ENCODE measurements around the gene PNO1.
A peak's percentile ranks its signal among the peaks of the same experiment; 100 is the strongest.

PNO1 gene

DNA sequence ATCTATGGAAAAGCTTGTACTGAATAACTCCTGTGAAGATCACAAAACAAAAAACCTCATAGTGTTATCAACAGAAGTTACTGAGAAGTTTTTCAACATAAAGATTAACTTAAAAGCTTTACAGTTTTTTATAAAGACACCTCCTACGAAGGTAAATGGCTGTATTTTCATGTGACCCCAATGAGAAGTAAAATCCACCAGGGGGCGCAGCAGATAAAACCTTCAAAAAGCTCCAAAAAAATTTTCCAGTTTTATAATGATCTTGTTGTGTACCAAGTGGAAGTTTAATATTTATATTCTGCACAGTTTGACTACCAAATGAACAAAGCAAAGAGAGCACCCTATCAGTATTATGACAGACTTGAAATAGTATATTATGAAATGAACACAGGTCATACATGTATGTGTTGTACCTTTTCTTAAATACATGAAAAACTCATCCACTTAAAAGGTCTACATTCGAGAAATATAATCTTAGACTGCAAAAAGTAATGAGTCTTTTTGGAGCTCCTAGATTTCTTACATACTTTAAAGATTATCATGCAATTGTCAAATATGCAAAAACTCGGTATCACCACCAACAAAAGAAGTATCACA, 38.5 kb downstream of the PNO1 start:
- DNase-seq, result peak; percentile 32 to 37

DNA sequence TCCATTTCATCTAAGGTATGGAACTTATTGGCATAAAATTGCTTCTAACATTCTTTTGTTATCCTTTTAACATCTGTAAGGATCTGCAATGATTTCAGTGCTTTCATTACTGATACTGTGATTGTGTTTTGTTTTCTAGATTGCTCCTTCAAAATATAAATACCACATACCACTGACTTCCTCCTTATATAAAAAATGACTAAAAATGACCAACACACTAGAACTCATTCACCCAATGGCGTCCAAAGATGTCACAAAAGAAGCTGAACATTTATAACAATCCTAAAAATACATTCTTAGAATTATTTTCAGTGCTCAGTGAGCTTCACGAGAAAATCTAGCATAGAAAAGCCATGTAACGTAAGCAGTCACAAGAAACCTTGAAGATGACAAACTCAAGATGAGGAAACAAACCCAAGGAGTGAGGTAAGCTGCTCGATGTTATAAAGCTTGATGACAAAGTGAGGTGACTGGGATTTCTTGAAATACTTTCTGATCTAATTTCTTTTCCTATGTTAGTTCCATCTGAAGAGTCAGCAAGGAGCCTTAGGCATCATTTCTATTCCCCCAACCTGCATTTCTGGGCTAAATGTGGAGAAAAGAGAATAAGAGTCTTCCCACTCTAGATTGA, 42.6 kb downstream of the PNO1 start:
- no peak for DNase-seq

DNA sequence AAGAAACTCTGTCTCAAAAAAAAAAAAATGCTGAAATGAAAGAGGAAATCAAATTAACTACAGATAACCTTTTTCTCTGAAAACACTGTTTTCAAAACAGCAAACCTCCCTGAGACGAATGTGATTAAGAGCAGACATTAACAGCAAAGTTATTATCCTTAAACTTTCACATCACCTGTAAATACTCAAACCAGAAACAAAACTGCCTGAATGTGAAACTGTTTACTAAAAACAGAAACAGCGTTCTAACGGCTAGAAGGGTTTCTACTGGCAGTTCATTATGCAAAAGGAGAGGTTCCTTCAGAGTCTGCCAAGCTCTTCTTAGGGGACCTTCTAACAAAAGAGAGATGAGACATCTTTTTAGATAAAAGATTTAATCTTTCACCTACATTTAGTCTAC, 45.9 kb downstream of the PNO1 start:
- no peak for DNase-seq

DNA sequence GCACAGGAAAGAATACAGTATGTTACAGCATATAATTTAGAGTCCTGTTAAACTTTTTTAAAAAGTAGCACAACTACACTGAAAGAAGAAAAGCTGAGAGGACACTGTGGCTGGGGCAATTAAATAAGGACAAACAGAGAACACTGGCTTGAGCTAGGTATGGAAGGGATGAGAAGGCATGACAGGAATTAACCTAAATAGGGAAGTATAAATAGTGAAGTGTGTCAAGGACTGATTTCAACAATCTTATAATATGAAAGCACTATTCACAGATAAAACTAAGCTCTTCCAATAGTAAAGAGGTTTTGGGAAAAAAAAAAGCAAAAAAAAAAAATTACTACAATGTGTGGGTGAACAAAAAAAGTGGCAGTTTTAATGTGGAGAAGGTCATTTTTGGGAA, 49.1 kb downstream of the PNO1 start:
- no peak for DNase-seq

DNA sequence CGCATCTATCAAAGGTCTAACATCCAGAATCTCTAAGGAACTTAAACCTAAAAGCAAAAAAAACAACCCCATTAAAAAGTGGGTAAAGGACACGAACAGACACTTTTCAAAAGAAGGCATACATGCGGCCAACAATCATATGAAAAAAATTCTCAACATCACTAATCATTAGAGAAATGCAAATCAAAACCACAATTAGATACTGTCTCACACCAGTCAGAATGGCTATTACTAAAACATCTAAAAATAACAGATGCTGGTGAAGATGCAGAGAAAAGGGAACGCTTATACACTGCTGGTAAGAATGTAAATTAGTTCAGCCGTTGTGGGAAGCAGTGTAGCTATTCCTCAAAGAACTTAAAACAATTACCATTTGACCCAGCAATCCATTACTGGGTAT, 56.7 kb downstream of the PNO1 start:
- no peak for DNase-seq

DNA sequence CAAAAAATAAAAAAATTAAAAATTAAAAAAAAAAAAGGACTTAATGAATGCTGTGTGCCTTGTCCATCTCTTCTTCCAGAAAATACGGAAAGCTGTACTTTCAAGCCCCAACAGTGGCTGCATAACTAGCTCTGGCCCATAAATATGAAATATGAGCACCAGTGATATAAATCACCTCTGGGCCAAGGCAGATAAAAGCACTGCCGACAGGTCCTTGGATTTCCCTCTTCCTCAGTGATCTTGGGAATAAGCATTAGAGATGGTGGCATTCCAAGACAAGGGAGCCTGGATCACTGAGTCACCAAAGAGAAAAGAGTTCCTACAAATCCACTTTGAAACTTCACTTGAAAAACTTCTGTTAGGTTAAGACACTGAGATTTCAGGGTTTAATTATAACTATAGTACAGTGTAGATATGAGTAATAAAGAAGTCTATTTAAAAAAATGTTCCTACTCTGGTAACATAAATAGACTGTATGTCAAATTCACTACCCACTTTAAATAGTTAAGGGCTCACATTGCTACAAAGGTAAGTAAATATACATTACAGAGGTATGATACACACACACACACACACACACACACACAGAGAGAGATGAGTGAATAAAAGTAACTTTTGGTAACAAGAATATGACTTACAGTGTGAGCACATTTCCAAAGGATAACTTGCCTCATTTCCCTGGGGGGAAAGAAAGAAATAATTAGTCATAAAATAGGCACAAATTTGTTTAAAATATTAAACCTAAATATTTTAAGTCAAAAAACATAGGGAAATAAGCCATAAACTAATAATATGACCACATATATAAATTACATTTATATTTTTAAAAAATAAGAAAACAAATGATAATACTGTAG, 59.0 kb downstream of the PNO1 start:
- DNase-seq, result no peak

DNA sequence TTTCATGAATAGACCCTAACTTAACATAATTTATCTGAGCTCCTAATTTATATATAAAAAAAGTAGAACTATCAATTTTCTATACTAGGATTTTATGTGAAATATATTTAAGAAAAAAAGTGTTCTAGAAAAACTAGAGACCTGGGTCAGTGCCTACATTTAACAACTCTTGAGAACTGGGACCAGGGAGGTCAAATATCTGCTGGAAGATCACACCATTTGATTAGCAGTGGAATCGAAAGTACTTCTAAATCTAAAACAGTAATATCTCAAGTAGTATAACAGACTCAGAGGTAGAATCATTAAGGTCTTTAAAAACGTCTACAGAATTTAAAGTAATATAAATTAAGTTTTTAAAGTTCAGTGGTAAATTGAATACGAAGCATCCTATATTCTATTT, 60.0 kb downstream of the PNO1 start:
- no peak for DNase-seq

DNA sequence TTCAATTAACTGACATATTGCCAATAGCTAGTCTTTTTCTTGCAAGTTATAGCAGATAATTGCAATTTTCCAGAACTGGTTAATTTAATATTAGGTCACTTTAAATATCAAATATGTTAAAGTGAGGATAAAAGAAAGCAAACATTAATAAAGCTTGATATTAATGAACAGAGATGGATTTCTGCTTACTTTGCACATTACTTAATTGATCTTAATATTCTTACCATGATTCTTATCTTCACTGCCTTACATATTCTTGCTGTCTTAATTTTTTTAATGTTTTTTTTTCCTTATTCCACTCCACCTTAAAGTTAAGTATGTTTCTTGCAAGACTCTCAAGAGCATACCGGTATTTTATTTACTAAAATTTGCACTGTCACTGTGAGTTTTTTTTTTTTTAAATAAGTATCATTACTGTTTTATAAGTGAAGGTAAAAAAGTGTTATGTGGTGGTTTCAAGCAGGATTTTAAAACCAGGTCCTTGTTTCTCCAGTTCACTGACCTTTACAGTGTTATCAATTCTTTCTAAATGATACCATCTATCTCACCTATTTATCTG, 60.7 kb downstream of the PNO1 start:
- no peak for DNase-seq

DNA sequence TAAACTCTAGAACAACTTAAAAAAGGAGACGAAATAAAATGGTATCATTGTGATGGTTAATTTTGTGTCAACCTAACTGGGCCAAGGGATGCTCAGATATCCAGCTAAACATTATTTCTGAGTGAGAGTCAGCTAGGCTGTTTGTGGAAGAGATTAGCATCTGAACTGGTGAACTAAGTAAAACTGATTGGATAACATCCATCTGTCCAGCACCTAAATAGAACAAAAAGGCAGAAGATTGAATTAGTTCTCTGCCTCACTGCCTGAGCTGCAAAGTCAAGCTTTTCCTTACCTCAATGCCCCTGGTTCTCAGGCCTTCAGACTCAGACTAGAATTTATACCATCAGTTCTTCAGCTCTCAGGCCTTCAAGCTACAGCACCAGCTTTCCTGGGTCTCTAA, 64.6 kb downstream of the PNO1 start:
- no peak for DNase-seq

DNA sequence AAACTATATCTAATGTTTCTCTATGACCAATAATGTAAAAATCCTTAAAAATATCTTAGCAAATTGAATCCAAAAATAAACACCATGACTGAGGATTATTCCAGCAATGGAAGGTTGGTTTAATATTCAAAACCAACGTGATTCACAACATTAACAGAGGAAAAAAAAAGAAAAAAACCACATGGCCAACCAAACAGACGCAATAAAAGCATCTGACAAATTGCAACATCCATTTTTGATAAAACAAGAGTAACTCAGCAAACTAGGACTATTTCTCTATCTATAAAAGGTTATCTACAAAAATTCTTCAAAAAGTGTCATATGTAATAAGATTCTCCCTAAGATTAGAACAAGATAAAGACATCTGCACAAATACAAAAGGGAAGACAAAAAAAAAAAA, 65.7 kb downstream of the PNO1 start:
- no peak for DNase-seq

DNA sequence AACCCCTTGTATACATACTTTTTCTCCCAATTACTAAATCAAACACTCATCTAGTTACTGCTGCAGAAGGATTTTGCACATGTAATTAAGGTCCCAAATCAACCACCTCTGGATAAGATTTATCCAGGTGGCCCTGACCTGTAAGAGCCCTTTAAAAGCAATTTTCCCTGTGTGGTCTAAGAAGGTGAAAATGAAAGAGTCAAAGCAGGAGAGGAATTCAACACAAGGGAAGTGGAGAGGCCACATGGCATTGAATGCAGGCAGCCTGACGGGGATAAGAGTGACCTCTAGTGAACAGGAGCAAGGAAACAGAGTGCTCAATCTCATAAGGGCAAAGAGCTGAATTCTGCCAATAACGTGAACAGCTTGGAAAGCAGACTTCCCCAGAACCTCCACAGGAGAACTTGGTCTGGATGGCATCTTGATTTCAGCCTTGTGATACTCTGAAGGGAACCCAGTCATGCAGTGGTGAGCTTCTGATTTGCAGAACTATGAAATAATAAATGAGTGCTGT, 67.5 kb downstream of the PNO1 start:
- peak in 1 of 2 experiments; percentile 9 for DNase-seq

Measured in SHP77 (cell line).